H9 (cell line): ENCODE results near the gene NDUFAF4. TPM values are rescaled to one million over a fixed set of nuclear protein-coding genes. Genes with fewer than 3 reads are reported as not detected.

Experiments used
- DNase-seq: peaks from one replicate; pipeline ENCODE4 v3.0.0-alpha.2; 2017
- H2AFZ ChIP-seq: one replicate; pipeline ENCODE4 v1.6.1; 2013; ENCODE audit warnings: mild to moderate bottlenecking, low read length, control low read depth, moderate library complexity
- H2AK5ac ChIP-seq: 2 replicates; pipeline ENCODE4 v1.6.1; 2013; ENCODE audit warnings: low read length, control low read depth, mixed read lengths; ENCODE audit not compliant: insufficient read length
- H2BK120ac ChIP-seq: one replicate; pipeline ENCODE4 v1.6.1; 2013; ENCODE audit warnings: low read depth, mild to moderate bottlenecking, low read length, control low read depth, inconsistent platforms; ENCODE audit not compliant: poor library complexity, severe bottlenecking
- H2BK12ac ChIP-seq: 2 replicates; pipeline ENCODE4 v1.6.1; 2013; ENCODE audit warnings: low read length, control low read depth, mixed read lengths, low read depth; ENCODE audit not compliant: insufficient read length
- H2BK15ac ChIP-seq: 2 replicates; pipeline ENCODE4 v1.6.1; 2013; ENCODE audit warnings: low read depth, low read length, control low read depth
- H2BK20ac ChIP-seq: one replicate; pipeline ENCODE4 v1.6.1; 2013; ENCODE audit warnings: low read depth, mild to moderate bottlenecking, low read length, control low read depth, inconsistent platforms; ENCODE audit not compliant: poor library complexity, severe bottlenecking
- H2BK5ac ChIP-seq: 2 replicates; pipeline ENCODE4 v1.6.1; 2013; ENCODE audit warnings: low read length, control low read depth, mixed read lengths; ENCODE audit not compliant: insufficient read length
- H3K14ac ChIP-seq: 2 replicates; pipeline ENCODE4 v1.6.1; 2013; ENCODE audit warnings: low read length, control low read depth; ENCODE audit not compliant: insufficient read depth
- H3K18ac ChIP-seq: 2 replicates; pipeline ENCODE4 v1.6.1; 2013; ENCODE audit warnings: low read depth, mild to moderate bottlenecking, mixed read lengths, low read length, control low read depth; ENCODE audit not compliant: insufficient read length
- H3K23ac ChIP-seq: 2 replicates; pipeline ENCODE4 v1.6.1; 2013; ENCODE audit warnings: low read length, control low read depth, mixed read lengths, low read depth; ENCODE audit not compliant: insufficient read length
- H3K23me2 ChIP-seq: 2 replicates; pipeline ENCODE4 v1.6.1; 2013; ENCODE audit warnings: low read depth, mild to moderate bottlenecking, mixed read lengths, low read length, control low read depth; ENCODE audit not compliant: insufficient read length, poor library complexity, severe bottlenecking
- H3K27ac ChIP-seq: 2 replicates; pipeline ENCODE4 v1.5.1; 2013; ENCODE audit warnings: low read length, control low read depth, mixed read lengths, low read depth; ENCODE audit not compliant: insufficient read length
- H3K27me3 ChIP-seq: 2 replicates; pipeline ENCODE4 v1.6.1; 2013; ENCODE audit warnings: low read length, control low read depth, inconsistent platforms; ENCODE audit not compliant: insufficient read depth
- H3K4ac ChIP-seq: 2 replicates; pipeline ENCODE4 v1.6.1; 2013; ENCODE audit warnings: low read depth, mild to moderate bottlenecking, control low read depth, inconsistent platforms, low read length, moderate library complexity
- H3K4me1 ChIP-seq: 2 replicates; pipeline ENCODE4 v1.6.1; 2013; ENCODE audit warnings: low read length, control low read depth, inconsistent platforms; ENCODE audit not compliant: insufficient read depth
- H3K4me2 ChIP-seq: 2 replicates; pipeline ENCODE4 v1.6.1; 2013; ENCODE audit warnings: low read length, control low read depth, mixed read lengths; ENCODE audit not compliant: insufficient read length, insufficient read depth
- H3K56ac ChIP-seq: 2 replicates; pipeline ENCODE4 v1.6.1; 2013; ENCODE audit warnings: low read depth, mild to moderate bottlenecking, mixed read lengths, low read length, control low read depth; ENCODE audit not compliant: insufficient read length
- H3K79me1 ChIP-seq: 2 replicates; pipeline ENCODE4 v1.6.1; 2013; ENCODE audit warnings: low read depth, mild to moderate bottlenecking, moderate library complexity, low read length, control low read depth, inconsistent platforms; ENCODE audit not compliant: insufficient read depth, poor library complexity, severe bottlenecking
- H3K79me2 ChIP-seq: 2 replicates; pipeline ENCODE4 v1.6.1; 2013; ENCODE audit warnings: low read length, control low read depth, inconsistent platforms; ENCODE audit not compliant: insufficient read depth
- H3K9ac ChIP-seq: 2 replicates; pipeline ENCODE4 v1.6.1; 2013; ENCODE audit warnings: low read length, control low read depth, mixed read lengths; ENCODE audit not compliant: insufficient read length; ENCODE audit errors: extremely low read depth
- H3K9me3 ChIP-seq: one replicate; pipeline ENCODE4 v1.6.1; 2013; ENCODE audit warnings: low read depth, low read length, inconsistent platforms; ENCODE audit not compliant: control insufficient read depth
- H3T11ph ChIP-seq: one replicate; pipeline ENCODE4 v1.6.1; 2013; ENCODE audit warnings: mild to moderate bottlenecking, low read length, control low read depth, inconsistent platforms
- H4K20me1 ChIP-seq: one replicate; pipeline ENCODE4 v1.6.1; 2013; ENCODE audit not compliant: control insufficient read depth, insufficient read length, insufficient read depth
- H4K5ac ChIP-seq: 2 replicates; pipeline ENCODE4 v1.6.1; 2013; ENCODE audit warnings: low read depth, mild to moderate bottlenecking, mixed read lengths, low read length, control low read depth; ENCODE audit not compliant: insufficient read length
- H4K8ac ChIP-seq: replicated peaks from 2 replicates; pipeline ENCODE4 v1.6.1; 2013; ENCODE audit warnings: low read length, control low read depth, mixed read lengths, low read depth; ENCODE audit not compliant: insufficient read length
- H4K91ac ChIP-seq: 2 replicates; pipeline ENCODE4 v1.6.1; 2013; ENCODE audit warnings: low read depth, mild to moderate bottlenecking, moderate library complexity, mixed read lengths, low read length, control low read depth; ENCODE audit not compliant: insufficient read length
- H3K27ac Mint-ChIP-seq, 3 experiments: 2 replicates in 2 of 3; 3 replicates in 1 of 3; pipeline ENCODE4 v1.8.0; 2020 to 2021; ENCODE audit warnings: mixed read lengths in 3 of 3, mild to moderate bottlenecking in 1 of 3, moderate library complexity in 1 of 3
- H3K27me3 Mint-ChIP-seq: 2 replicates; pipeline ENCODE4 v1.8.0; 2021; ENCODE audit warnings: low read depth, mild to moderate bottlenecking, moderate library complexity, mixed read lengths
- H3K36me3 Mint-ChIP-seq, 3 experiments: 2 replicates in 2 of 3; 3 replicates in 1 of 3; pipeline ENCODE4 v1.8.0; 2020 to 2021; ENCODE audit warnings: low read depth in 3 of 3, mixed read lengths in 3 of 3; ENCODE audit not compliant: insufficient read depth in 1 of 3
- H3K4me1 Mint-ChIP-seq, 2 experiments: 2 replicates each; pipeline ENCODE4 v1.8.0; 2020; ENCODE audit warnings: mixed read lengths in 2 of 2
- H3K4me3 Mint-ChIP-seq, 2 experiments: 2 replicates in 1 of 2; 3 replicates in 1 of 2; pipeline ENCODE4 v1.8.0; 2020 to 2021; ENCODE audit warnings: mild to moderate bottlenecking in 2 of 2, mixed read lengths in 2 of 2, moderate library complexity in 1 of 2
- H3K9me3 Mint-ChIP-seq, 2 experiments: 2 replicates in 1 of 2; 3 replicates in 1 of 2; pipeline ENCODE4 v1.8.0; 2020; ENCODE audit warnings: mild to moderate bottlenecking in 2 of 2, mixed read lengths in 2 of 2, moderate library complexity in 1 of 2
- CTCF ChIP-seq: fragments of 200-600 bp; sonication (generic); conservative IDR thresholded peaks from 3 replicates; pipeline ENCODE4 v1.8.0; 2021; ENCODE audit warnings: antibody characterized with exemption, mild to moderate bottlenecking
- WGBS: extraction: QIAGEN DNeasy Blood & Tissue Kit; methylation state at CpG from one replicate; pipeline ENCODE4 v1.1.7; 2013; ENCODE audit warnings: missing lambda C conversion rate, low lambda C conversion rate, mixed read lengths; ENCODE audit not compliant: insufficient read length; ENCODE audit errors: extremely low coverage; 5-methylcytosine and 5-hydroxymethylcytosine counted together
- total RNA-seq: library from RNA; stranded (reverse); gene quantifications from 2 replicates; pipeline ENCODE4 v1.2.1, GENCODE V29; 2021

NDUFAF4 gene
- total RNA-seq, 1 experiment from 2014 or later: 86.6 TPM

- Histone ChIP-seq H3K14ac (no peak overlapping the region), H3K4me1 (no peaks in the 10 kb centered on the region), H2BK15ac (no peak overlapping the region), H4K91ac (no peak overlapping the region), H3K79me1 (no peaks in the 10 kb centered on the region), H4K20me1 (no peaks in the 10 kb centered on the region), H2BK12ac (no peak overlapping the region), H3K23me2 (no peaks in the 10 kb centered on the region), H3K79me2 (no peaks in the 10 kb centered on the region), H4K8ac (no peak overlapping the region), H3K4me2 (no peak overlapping the region), H3T11ph (no peak overlapping the region), H2AK5ac (no peak overlapping the region), H4K5ac (no peak overlapping the region), H2BK120ac (no peak overlapping the region), H3K18ac (no peak overlapping the region), H2BK5ac (no peak overlapping the region), H3K27ac (no peak overlapping the region), H3K27me3 (no peaks in the 10 kb centered on the region), H3K9ac (no peak overlapping the region), H2AFZ (no peak overlapping the region), H3K56ac (no peak overlapping the region), H3K9me3 (no peaks in the 10 kb centered on the region), H3K4ac (no peak overlapping the region), H3K23ac (no peak overlapping the region), H2BK20ac (no peak overlapping the region)
- no peak overlapping the region for H3K27ac Mint-ChIP-seq
- no peaks in the 10 kb centered on the region for H3K9me3 Mint-ChIP-seq
- no peak overlapping the region for H3K4me3 Mint-ChIP-seq
- TF ChIP-seq CTCF: no peak
- no peaks in the 10 kb centered on the region for H3K4me1 Mint-ChIP-seq
- DNase-seq: no peak
- H3K36me3 Mint-ChIP-seq: no peaks in the 10 kb centered on the region
- WGBS: no CpG with 5 or more reads among the region's 2 CpGs
- H3K27me3 Mint-ChIP-seq: no peaks in the 10 kb centered on the region; the same call in 1 of the 2 replicates
These were observed 45.0 kb upstream of the NDUFAF4 start for GRCh38 chr6:96942676-96943075.
